K562 (cell line): ENCODE data around the gene FBRS. TPM values are rescaled to one million over a fixed set of nuclear protein-coding genes. Genes with fewer than 3 reads are reported as not detected.

Experiments
- ATAC-seq: fragments of 200-7000 bp; cut with Tn5 transposase; 3 replicates; pipeline ENCODE4 v1.9.1; 2020; ENCODE audit warnings: moderate library complexity
- BruUV-seq: library from RNA; stranded (reverse); fragments of 400-500 nt; replicated peaks from 2 replicates; lab custom pipeline; 2021; lab: Mats Ljungman, UMichigan
- CTCF ChIA-PET: fragments of 300-600 bp; formaldehyde crosslinking; extraction: SDS; loops from one replicate; lab custom pipeline; 2021; ENCODE audit warnings: low intra/inter-chr PET ratio; lab: Yijun Ruan, JAX
- POLR2A ChIA-PET: fragments of 300-600, 350-650 bp; sonication (Branson Sonifier 250); formaldehyde crosslinking; extraction: SDS; loops from one replicate; lab custom pipeline; 2021; ENCODE audit warnings: antibody characterized with exemption, inconsistent platforms; lab: Yijun Ruan, JAX
- DNase-seq, 4 experiments: peaks; one replicate each; pipeline versions ENCODE4 v3.0.0 to v3.0.0-alpha.2; 2011 to 2018; ENCODE audit warnings: low spot score in 3 of 4, mixed read lengths in 3 of 4; ENCODE audit errors: extremely low read depth in 1 of 4
- FAIRE-seq: peaks from 2 replicates; lab custom pipeline; 2011; peaks lifted over from hg19 to GRCh38; lab: Jason Lieb, UNC
- H2AFZ ChIP-seq: 2 replicates; pipeline ENCODE4 v1.6.0; 2011; ENCODE audit warnings: low read depth, low read length, control low read depth, inconsistent platforms
- H3K27ac ChIP-seq: fragments of 200-600 bp; 3 replicates; pipeline ENCODE4 v1.8.0; 2011; ENCODE audit warnings: low read depth, mild to moderate bottlenecking, control low read depth, inconsistent platforms, low read length, moderate library complexity, mixed read lengths; ENCODE audit errors: extremely low read depth
- H3K27me3 ChIP-seq, 2 experiments: fragments of 300-600 bp in 1 of 2; 2 replicates in 1 of 2; 3 replicates in 1 of 2; pipeline versions ENCODE4 v1.6.0 to v1.8.0; 2011; ENCODE audit warnings: inconsistent platforms in 2 of 2, low read length in 2 of 2, mild to moderate bottlenecking in 1 of 2, mixed read lengths in 1 of 2, moderate library complexity in 1 of 2; ENCODE audit not compliant: control insufficient read depth in 2 of 2, insufficient read depth in 2 of 2
- H3K36me3 ChIP-seq: fragments of 300-600 bp; 3 replicates; pipeline ENCODE4 v1.8.0; 2011; ENCODE audit warnings: mild to moderate bottlenecking, low read length, inconsistent platforms; ENCODE audit not compliant: control insufficient read depth, insufficient read depth
- H3K4me1 ChIP-seq, 2 experiments: fragments of 200-600 bp in 1 of 2; replicated peaks in 1 of 2; 2 replicates in 1 of 2; 3 replicates in 1 of 2; pipeline versions ENCODE4 v1.5.1 to v1.8.0; 2011; ENCODE audit warnings: inconsistent platforms in 2 of 2, low read length in 2 of 2, mild to moderate bottlenecking in 1 of 2, mixed read lengths in 1 of 2, moderate library complexity in 1 of 2; ENCODE audit not compliant: control insufficient read depth in 2 of 2, insufficient read depth in 2 of 2
- H3K4me2 ChIP-seq: 2 replicates; pipeline ENCODE4 v1.6.1; 2011; ENCODE audit warnings: low read length, control low read depth, inconsistent platforms, mixed read lengths; ENCODE audit not compliant: insufficient read depth
- H3K4me3 ChIP-seq: fragments of 200-600 bp; sonication (generic), shearing (Covaris generic); 2 replicates; pipeline ENCODE4 v1.5.1; 2016; ENCODE audit warnings: control low read depth, inconsistent platforms
- H3K79me2 ChIP-seq: fragments of 200-600 bp; 3 replicates; pipeline ENCODE4 v1.8.0; 2011; ENCODE audit warnings: low read length, inconsistent platforms; ENCODE audit not compliant: control insufficient read depth, insufficient read depth
- H3K9ac ChIP-seq, 2 experiments: 2 replicates each; pipeline versions ENCODE4 v1.6.0 to v1.6.1; 2011; ENCODE audit warnings: low read depth in 2 of 2, low read length in 2 of 2, control low read depth in 1 of 2, inconsistent platforms in 1 of 2, mild to moderate bottlenecking in 1 of 2, mixed read lengths in 1 of 2; ENCODE audit not compliant: insufficient read depth in 1 of 2
- H3K9me1 ChIP-seq: one replicate; pipeline ENCODE4 v1.6.0; 2011; ENCODE audit warnings: inconsistent platforms, mild to moderate bottlenecking, low read length, moderate library complexity; ENCODE audit not compliant: control insufficient read depth, insufficient read depth
- H3K9me3 ChIP-seq: replicated peaks from 2 replicates; pipeline ENCODE4 v1.5.1; 2011; ENCODE audit warnings: low read depth, low read length, inconsistent platforms; ENCODE audit not compliant: control insufficient read depth, insufficient read depth
- H4K20me1 ChIP-seq: replicated peaks from 2 replicates; pipeline ENCODE4 v1.6.1; 2011; ENCODE audit warnings: low read length, inconsistent platforms, mixed read lengths; ENCODE audit not compliant: control insufficient read depth, insufficient read depth
- PHF20 ChIP-seq: fragments of 450-650 bp; IDR thresholded peaks from 2 replicates; pipeline ENCODE4 v1.6.1; 2018; ENCODE audit not compliant: partially characterized antibody
- RBFOX2 ChIP-seq: fragments of 200-400 bp; formaldehyde crosslinking; IDR thresholded peaks from 2 replicates; pipeline ENCODE4 v1.6.1; 2017; ENCODE audit warnings: low read depth, mild to moderate bottlenecking, low read length, moderate library complexity
- SRSF9 ChIP-seq: fragments of 200-400 bp; formaldehyde crosslinking; IDR thresholded peaks from 2 replicates; pipeline ENCODE4 v1.6.1; 2017; ENCODE audit warnings: low read depth, low read length, borderline replicate concordance
- WGBS: fragments of 100-300 bp; shearing (Covaris generic); methylation state at CpG from one replicate; pipeline ENCODE4 v1.1.6; 2016; ENCODE audit warnings: low coverage, mixed read lengths; ENCODE audit not compliant: insufficient coverage; ENCODE audit errors: missing lambda C conversion rate; 5-methylcytosine and 5-hydroxymethylcytosine counted together
- in situ Hi-C: fragments of 300-500 bp; cut with MboI; formaldehyde crosslinking; loops from 4 replicates; pipeline ENCODE4 v1.15.0; 2018; ENCODE audit warnings: inconsistent platforms, mixed read lengths
- intact Hi-C: fragments of 100-400 bp; cut with micrococcal nuclease; formaldehyde crosslinking; loops from 2 replicates; pipeline ENCODE4 v1.14.2; 2022
- polyA plus RNA-seq, 8 experiments: library from polyadenylated mRNA; depleted of rRNA in 4 of 8; stranded (reverse) in 5 of 8; unstranded in 3 of 8; fragments of >200 nt; fragmentation: Nextera tagmentation in 2 of 8; fragmentation: Illumina TruSeq in 1 of 8; extraction: Ambion mirVana in 2 of 8; extraction: Trizol in 1 of 8; gene quantifications; 2 replicates each; pipeline versions ENCODE4 v1.2.1 to v1.2.3, GENCODE V29; 2011 to 2014; ENCODE audit warnings: inconsistent platforms in 1 of 8, missing spikeins in 1 of 8
- total RNA-seq, 7 experiments: library from RNA; depleted of rRNA in 6 of 7; stranded (reverse); fragments of >200 nt in 6 of 7; fragmentation: Illumina TruSeq in 2 of 7; extraction: Trizol in 2 of 7; gene quantifications; 2 replicates each; pipeline versions ENCODE4 v1.2.1 to v1.2.3, GENCODE V29; 2011 to 2021; ENCODE audit warnings: low replicate concordance in 1 of 7

FBRS gene
- total and polyA plus RNA-seq, 9 of the 15 experiments (the other 6 are each of a cell fraction or from before 2014, with no cell fraction given) = 0.32 to 59.5 (median 13.1) TPM

DNA sequence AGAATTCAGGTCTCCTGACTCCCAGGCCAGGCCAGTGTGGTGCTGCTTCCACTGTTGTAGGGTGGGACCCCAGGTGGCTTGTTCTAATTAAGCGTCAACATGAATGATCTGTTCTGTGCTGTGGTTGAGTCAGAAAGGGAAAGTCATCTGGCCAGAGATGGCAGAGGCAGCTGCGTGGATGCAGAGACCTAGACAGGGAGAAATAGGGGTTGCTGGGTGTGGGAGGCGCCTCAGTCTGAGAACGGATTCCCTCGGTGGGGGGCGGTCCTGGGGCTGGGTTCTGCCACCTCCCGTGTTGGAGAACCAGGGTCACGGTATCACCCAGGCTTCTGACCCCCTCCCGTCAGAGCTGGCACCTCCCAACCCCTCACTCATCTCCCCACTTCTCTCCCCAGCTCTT is 5.6 kb downstream of the FBRS start (continued):
- TF ChIP-seq SRSF9 = no peak

DNA sequence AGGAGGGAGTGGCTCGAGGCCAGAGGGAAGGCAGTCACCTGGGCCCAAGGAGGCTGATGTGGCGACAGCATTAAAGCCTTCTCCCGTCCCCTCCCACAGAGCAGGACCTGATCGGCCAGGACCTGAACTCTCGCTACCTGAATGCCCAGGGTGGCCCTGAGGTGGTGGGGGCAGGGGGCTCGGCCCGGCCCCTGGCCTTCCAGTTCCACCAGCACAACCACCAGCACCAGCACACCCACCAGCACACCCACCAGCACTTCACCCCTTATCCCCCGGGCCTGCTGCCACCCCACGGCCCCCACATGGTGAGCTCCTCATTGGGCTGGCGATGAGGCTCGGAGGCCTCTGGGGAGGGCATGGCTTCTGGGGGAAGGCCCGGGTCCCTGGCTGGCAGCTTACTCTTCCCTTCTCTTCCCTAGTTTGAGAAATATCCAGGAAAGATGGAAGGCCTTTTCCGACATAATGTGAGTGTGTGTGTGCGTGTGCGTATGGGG is 6.4 kb downstream of the FBRS start:
- no TSS peak for BruUV-seq
- H3K27me3 ChIP-seq = no peaks in the 10 kb centered on the region
- DNase-seq (no peak), ATAC-seq (no peak), FAIRE-seq (no peak)
- peaks cover 43% of the 10 kb centered on the region for H3K79me2 ChIP-seq
- no peak overlapping the region for H3K4me3 ChIP-seq
- peak overlapping the region in 1 of 2 experiments; percentile 2; a peak in 1 of 4 replicates for H3K9ac ChIP-seq
- intact Hi-C loops = no loop called here
- peaks cover 92% of the 10 kb centered on the region; the same call in 2 of the 3 replicates for H3K36me3 ChIP-seq
- in situ Hi-C loops = no loop called here
- no peak overlapping the region for H3K4me2 ChIP-seq
- CTCF ChIA-PET = no interaction called here
- H3K9me1 ChIP-seq = peaks cover 4% of the 10 kb centered on the region
- no peak overlapping the region for H2AFZ ChIP-seq
- H3K27ac ChIP-seq = no peak overlapping the region
- peaks cover 13 to 40% of the 10 kb centered on the region in 2 experiments; a peak in 4 of 5 replicates for H3K4me1 ChIP-seq
- no peaks in the 10 kb centered on the region for H3K9me3 ChIP-seq
- WGBS = 96% methylated on average over 11 of the region's 15 CpGs
- 0 out of 2 replicates have a peak, but pooled peaks cover 7% of the 10 kb centered on the region for H4K20me1 ChIP-seq
- no peak for TF ChIP-seq PHF20
- TF ChIP-seq RBFOX2 = peak; percentile 42; the same call in 1 of the 2 replicates
- TF ChIP-seq, all 486 proteins: peak for 1
- POLR2A ChIA-PET = interaction anchor here (0.5 to 2.1 kb wide), 5 partner anchors 8 to 247 kb away, joined by 3 to 6 read pairs (median 5); no protein-coding TSS in a partner anchor
